Natural killer cell treated with Interleukin-12 subunit alpha and Interleukin-12 subunit beta and Interleukin-15 and Interleukin-18, amount 100 ng/mL, for 72 hours (primary cell): ENCODE measurements around the gene OR14A2. TPM values are rescaled to one million over a fixed set of nuclear protein-coding genes. Genes with fewer than 3 reads are reported as not detected.
"Not testable (repeated sequence)": the region's sequence is repeated elsewhere in the genome, so short reads cannot be mapped to it uniquely, and the experiment has no call there.

Experiments
- ATAC-seq, 2 donors: fragments of 150-1000 bp; cut with Tn5 transposase in 1 of 2; sonication (Bioruptor Pico), chemical (Tn5 transposase) in 1 of 2; 2 replicates each; pipeline ENCODE4 v1.10.0; 2021
- DNase-seq: peaks from one replicate; pipeline ENCODE4 v3.0.0; 2022; ENCODE audit warnings: low spot score
- H3K27ac Mint-ChIP-seq, 2 donors: 1 replicate in 1 of 2; 2 replicates in 1 of 2; pipeline ENCODE4 v1.8.0; 2022; ENCODE audit warnings: mixed read lengths in 2 of 2, mild to moderate bottlenecking in 1 of 2, moderate library complexity in 1 of 2
- H3K27me3 Mint-ChIP-seq, 2 donors: 1 replicate in 1 of 2; 2 replicates in 1 of 2; pipeline ENCODE4 v1.8.0; 2022; ENCODE audit warnings: mixed read lengths in 2 of 2
- H3K36me3 Mint-ChIP-seq: one replicate; pipeline ENCODE4 v1.8.0; 2022; ENCODE audit warnings: mixed read lengths
- H3K4me1 Mint-ChIP-seq, 2 donors: 1 replicate in 1 of 2; 2 replicates in 1 of 2; pipeline ENCODE4 v1.8.0; 2022; ENCODE audit warnings: low read depth in 2 of 2, mixed read lengths in 2 of 2, mild to moderate bottlenecking in 1 of 2
- H3K4me3 Mint-ChIP-seq: one replicate; pipeline ENCODE4 v1.8.0; 2022; ENCODE audit warnings: mixed read lengths
- H3K9me3 Mint-ChIP-seq: 2 replicates; pipeline ENCODE4 v1.8.0; 2022; ENCODE audit warnings: mixed read lengths
- total RNA-seq, 2 donors: library from RNA; stranded (reverse); gene quantifications; one replicate each; pipeline ENCODE4 v1.2.3, GENCODE V29; 2022

The OR14A2 gene
- total RNA-seq, 2 donors from 2014 or later: not detected

DNA sequence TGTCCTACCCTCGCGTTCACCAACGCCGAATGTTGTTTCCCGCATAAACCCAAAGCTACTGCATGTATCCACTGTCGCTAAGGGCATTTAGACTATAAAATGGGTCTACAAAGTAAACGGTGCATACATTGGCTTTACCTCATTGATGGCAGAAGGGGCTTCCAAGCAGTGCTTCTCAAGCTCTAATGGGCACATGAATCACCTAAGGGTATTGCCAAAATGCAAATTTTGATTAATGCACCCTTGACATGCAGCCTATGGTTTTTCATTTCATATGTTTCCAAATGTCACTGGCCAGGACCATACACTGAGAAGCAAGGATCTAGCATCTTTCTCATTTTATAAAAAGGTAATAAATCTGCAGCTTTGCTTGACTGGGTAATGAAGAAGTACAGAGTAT, 34.2 kb downstream of the OR14A2 start:
- H3K36me3 Mint-ChIP-seq: no peaks in the 10 kb centered on the region
- no peaks in the 10 kb centered on the region for H3K27me3 Mint-ChIP-seq
- ATAC-seq (no peak), DNase-seq (no peak)
- peaks cover 4% of the 10 kb centered on the region for H3K9me3 Mint-ChIP-seq
- no peak overlapping the region for H3K4me3 Mint-ChIP-seq
- H3K4me1 Mint-ChIP-seq: no peaks in the 10 kb centered on the region
- no peak overlapping the region for H3K27ac Mint-ChIP-seq

DNA sequence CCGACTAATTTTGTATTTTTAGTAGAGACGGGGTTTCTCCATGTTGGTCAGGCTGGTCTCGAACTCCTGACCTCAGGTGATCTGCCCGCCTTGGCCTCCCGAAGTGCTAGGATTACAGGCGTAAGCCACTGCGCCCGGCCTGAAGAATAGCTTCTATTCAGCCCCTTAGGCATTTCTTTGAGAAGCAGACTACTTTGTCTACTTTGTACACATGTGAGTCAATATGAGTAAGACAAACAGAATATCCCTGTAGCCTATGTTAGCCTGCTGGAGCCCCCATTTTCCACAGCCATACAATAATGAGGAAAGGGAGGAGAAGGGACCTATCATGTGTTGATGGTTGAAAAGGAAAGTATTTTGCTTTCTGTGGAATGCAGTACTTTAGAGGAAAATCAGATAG, 37.3 kb downstream of the OR14A2 start:
- H3K4me3 Mint-ChIP-seq, H3K27me3 Mint-ChIP-seq, H3K4me1 Mint-ChIP-seq, H3K9me3 Mint-ChIP-seq, ATAC-seq, H3K36me3 Mint-ChIP-seq, H3K27ac Mint-ChIP-seq, DNase-seq: not testable (repeated sequence)

DNA sequence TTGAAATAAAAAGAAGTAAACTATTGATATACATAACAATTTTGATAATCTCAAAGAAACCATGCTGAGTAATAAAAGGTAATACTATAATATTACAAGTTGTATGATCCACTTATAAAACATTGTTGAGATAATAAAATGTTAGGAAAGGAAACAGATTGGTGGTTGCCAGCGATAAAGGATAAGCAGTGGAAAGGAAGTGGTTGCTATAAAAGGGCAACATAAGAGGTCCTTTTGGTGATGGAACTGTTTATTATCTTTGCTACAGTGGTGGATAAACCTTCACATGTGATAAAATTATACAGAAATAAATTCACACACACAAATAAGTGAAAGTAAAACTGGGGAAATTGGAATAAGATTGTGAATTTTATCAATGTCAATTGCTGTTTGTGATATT, 46.6 kb downstream of the OR14A2 start:
- H3K27me3 Mint-ChIP-seq: no peaks in the 10 kb centered on the region
- DNase-seq: no peak
- no peak overlapping the region for H3K27ac Mint-ChIP-seq

DNA sequence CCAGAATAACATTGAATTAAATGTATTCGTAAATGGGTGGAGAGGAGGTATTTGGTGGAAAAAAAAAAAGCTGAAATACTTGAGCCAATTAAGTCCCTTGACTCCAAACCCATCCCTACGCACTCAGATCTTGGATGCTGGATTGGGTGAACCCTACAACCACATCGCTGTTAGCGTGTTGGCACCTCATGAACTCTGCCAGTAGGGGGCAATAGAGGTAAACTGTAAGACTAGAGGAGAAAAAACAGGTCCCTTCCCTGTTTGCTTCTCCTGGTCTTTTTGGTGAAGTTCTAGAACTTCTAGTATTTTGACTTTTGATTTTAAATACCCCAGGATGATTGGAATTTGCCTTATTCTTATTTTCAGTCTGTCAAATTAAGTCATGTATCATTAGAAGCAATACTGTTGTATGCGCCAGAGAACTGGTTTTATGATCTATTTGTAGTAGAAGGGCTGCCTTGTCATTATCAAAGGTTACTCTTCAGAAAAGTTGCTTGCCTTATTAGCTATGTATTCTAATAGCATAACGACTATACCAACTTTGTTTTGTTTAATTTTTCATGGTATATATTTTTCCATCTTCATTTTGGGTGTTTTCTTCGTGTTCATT, 66.5 kb downstream of the OR14A2 start:
- no peaks in the 10 kb centered on the region for H3K36me3 Mint-ChIP-seq
- H3K27me3 Mint-ChIP-seq: peaks cover 0 to 3% of the 10 kb centered on the region in 2 donors
- ATAC-seq: no peak
- no peak overlapping the region for H3K27ac Mint-ChIP-seq
- H3K4me3 Mint-ChIP-seq: no peak overlapping the region
- DNase-seq: no peak
- H3K4me1 Mint-ChIP-seq: no peaks in the 10 kb centered on the region
- H3K9me3 Mint-ChIP-seq: no peaks in the 10 kb centered on the region

More for the DNA sequence above, 46.6 kb downstream of the OR14A2 start:
- Mint-ChIP-seq H3K4me1 (no peaks in the 10 kb centered on the region), H3K9me3 (peaks cover 3% of the 10 kb centered on the region), H3K4me3 (no peak overlapping the region), H3K36me3 (no peaks in the 10 kb centered on the region)
- ATAC-seq: no peak

GRCh38 chr1:247680171-247680570, 67.8 kb downstream of the OR14A2 start:
- DNase-seq (no peak), ATAC-seq (no peak)
- Mint-ChIP-seq H3K9me3 (no peaks in the 10 kb centered on the region), H3K27ac (no peak overlapping the region), H3K27me3 (no peaks in the 10 kb centered on the region), H3K36me3 (no peaks in the 10 kb centered on the region), H3K4me3 (no peak overlapping the region), H3K4me1 (no peaks in the 10 kb centered on the region)

DNA sequence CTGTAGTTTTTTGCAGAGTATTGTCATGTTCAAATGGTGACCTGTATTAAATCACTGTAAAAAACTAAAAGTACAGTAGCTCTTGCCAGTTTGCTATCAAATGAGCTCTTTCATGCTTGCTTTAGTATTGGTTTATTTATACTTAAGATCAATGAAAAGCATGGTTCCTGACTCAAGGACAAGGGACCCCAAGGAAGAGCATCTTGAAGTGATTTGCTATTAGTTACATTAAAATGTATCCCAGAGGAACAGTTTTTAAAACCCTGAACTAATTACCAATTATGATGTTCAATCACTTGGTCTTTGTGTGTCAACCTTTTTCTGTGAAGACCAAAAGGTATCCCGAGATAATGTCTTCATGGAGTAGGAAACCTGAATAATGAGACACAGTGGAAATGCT, 68.3 kb downstream of the OR14A2 start, which contains the start of gene OR13G1:
TSS of gene OR13G1 (minus strand) at position 101 of the 400 bp plus-strand sequence. CDS start 6,698 bp downstream, outside the sequence.
- H3K27ac Mint-ChIP-seq: no peak within 1 kb of the TSS
- no peak for ATAC-seq
- H3K9me3 Mint-ChIP-seq: no peaks in the 10 kb centered on the region
- no peaks in the 10 kb centered on the region for H3K4me1 Mint-ChIP-seq
- no peaks in the 10 kb centered on the region for H3K27me3 Mint-ChIP-seq
- no peak within 1 kb of the TSS for H3K4me3 Mint-ChIP-seq
- no peaks in the 10 kb centered on the region for H3K36me3 Mint-ChIP-seq
- DNase-seq: no peak

Other genes starting within 250 kb of the OR14A2 start
- gene OR2C3, start 211.7 kb downstream of the OR14A2 start, total RNA-seq: not detected
- 1 to 10 TPM in 1 of 2 donors, under 1 TPM in 1; 0.57 to 3.3 TPM for gene GCSAML, start 199.0 kb downstream of the OR14A2 start, total RNA-seq
- gene OR2G2, start 159.8 kb downstream of the OR14A2 start, total RNA-seq: not detected
- not detected for gene OR2G3, start 142.6 kb downstream of the OR14A2 start, total RNA-seq
- not detected for gene OR13G1, start 68.4 kb downstream of the OR14A2 start, total RNA-seq
- not detected for gene OR6F1, start 31.5 kb downstream of the OR14A2 start, total RNA-seq
- gene OR14K1, start 9.5 kb downstream of the OR14A2 start, total RNA-seq: not detected
- gene OR1C1, start 12.4 kb upstream of the OR14A2 start, total RNA-seq: not detected
- gene OR14A16, start 76.0 kb upstream of the OR14A2 start, total RNA-seq: not detected
- gene OR11L1, start 93.8 kb upstream of the OR14A2 start, total RNA-seq: not detected
- under 1 TPM; 0.39 to 0.50 TPM for gene TRIM58, start 109.0 kb upstream of the OR14A2 start, total RNA-seq
- under 1 TPM; 0.31 to 0.47 TPM for gene OR2W3, start 147.4 kb upstream of the OR14A2 start, total RNA-seq
- not detected for gene OR2T8, start 172.1 kb upstream of the OR14A2 start, total RNA-seq
- gene OR2AJ1, start 176.7 kb upstream of the OR14A2 start, total RNA-seq: not detected
- gene OR2L8, start 200.7 kb upstream of the OR14A2 start, total RNA-seq: under 1 TPM in 1 of 2 donors, not detected in 1; 0.47 TPM
- not detected for gene OR2AK2, start 217.1 kb upstream of the OR14A2 start, total RNA-seq